ENCODE measurements around the gene VSX1.

The VSX1 gene

GRCh38 chr20:25053255-25054031 lies 28.5 kb downstream of the VSX1 start:
- ATAC-seq, result no peak

GRCh38 chr20:25052255-25053194 lies 29.4 kb downstream of the VSX1 start:
- ATAC-seq, result no peak

GRCh38 chr20:25051386-25052155 lies 30.4 kb downstream of the VSX1 start:
- ATAC-seq, result no peak

GRCh38 chr20:25050501-25051350 lies 31.2 kb downstream of the VSX1 start:
- ATAC-seq, result no peak

GRCh38 chr20:25050082-25050481 lies 31.9 kb downstream of the VSX1 start:
- ATAC-seq, result no peak

- ATAC-seq, result no peak
Observed at GRCh38 chr20:25049261-25050060, 32.5 kb downstream of the VSX1 start.

- no peak for ATAC-seq
Observed at GRCh38 chr20:25048519-25048952, 33.4 kb downstream of the VSX1 start.

GRCh38 chr20:25047766-25048165 lies 34.2 kb downstream of the VSX1 start:
- ATAC-seq, result no peak

GRCh38 chr20:25046736-25047666 lies 34.9 kb downstream of the VSX1 start:
- no peak for ATAC-seq

- no peak for ATAC-seq
Observed at GRCh38 chr20:25046181-25046641, 35.7 kb downstream of the VSX1 start.

GRCh38 chr20:25045343-25045712 lies 36.6 kb downstream of the VSX1 start:
- no peak for ATAC-seq

GRCh38 chr20:25044660-25045342 lies 37.1 kb downstream of the VSX1 start:
- no peak for ATAC-seq

GRCh38 chr20:25044261-25044560 lies 37.7 kb downstream of the VSX1 start:
- no peak for ATAC-seq

GRCh38 chr20:25043499-25044260 lies 38.3 kb downstream of the VSX1 start:
- ATAC-seq, result no peak

- ATAC-seq, result peak; percentile 55 to 68
Observed at GRCh38 chr20:25042531-25043498, 39.1 kb downstream of the VSX1 start.

- no peak for ATAC-seq
Observed at GRCh38 chr20:25041813-25042530, 40.0 kb downstream of the VSX1 start.

GRCh38 chr20:25040438-25040831 lies 41.5 kb downstream of the VSX1 start:
- ATAC-seq, result no peak
